Measurements from ENCODE around the gene SNCB. TPM values are rescaled to one million over a fixed set of nuclear protein-coding genes. Genes with fewer than 3 reads are reported as not detected.

SNCB gene
- total and polyA plus RNA-seq, 2 donors, result 0.08 TPM; not detected in 1

DNA sequence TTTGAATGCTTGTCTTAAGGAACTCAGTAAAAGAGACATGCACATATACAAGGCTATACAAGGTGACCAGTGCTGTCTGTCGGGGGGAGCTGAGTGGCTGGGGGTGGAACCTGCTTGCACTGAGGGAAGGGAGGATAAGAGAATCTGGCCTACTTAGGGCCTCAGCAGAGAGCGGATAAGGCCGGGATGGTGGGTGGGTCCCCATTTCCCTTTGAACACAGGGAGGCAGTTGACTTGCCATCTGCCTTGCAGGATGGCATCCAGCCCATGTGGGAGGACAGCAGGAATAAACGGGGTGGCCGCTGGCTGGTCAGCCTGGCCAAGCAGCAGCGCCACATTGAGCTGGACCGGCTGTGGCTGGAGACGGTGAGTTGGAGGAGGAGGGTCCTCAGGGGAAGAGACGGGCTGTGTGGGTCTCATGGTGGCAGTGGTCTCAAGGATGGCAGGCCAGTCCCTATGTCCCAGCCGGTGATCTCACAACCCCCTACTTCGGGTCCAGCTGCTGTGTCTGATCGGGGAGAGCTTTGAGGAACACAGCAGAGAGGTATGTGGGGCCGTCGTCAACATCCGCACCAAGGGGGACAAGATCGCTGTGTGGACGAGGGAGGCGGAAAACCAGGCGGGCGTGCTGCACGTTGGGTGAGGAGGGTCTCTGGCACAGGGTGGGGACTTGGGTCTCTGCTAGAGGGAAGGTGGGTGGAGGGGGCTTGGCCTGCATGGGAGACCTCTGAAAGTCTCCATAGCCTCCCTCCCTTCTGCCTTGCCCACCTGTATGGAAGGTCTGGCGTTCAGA, 14.7 kb upstream of the SNCB start:
- WGBS, result 92% methylated on average over 22 of the region's 22 CpGs
- H3K4me3 ChIP-seq (ENCODE audit: low read depth, low read length), result no peak overlapping the region
- DNase-seq (ENCODE audit: extremely low spot score), result no peak
- no peaks in the 10 kb centered on the region for H3K36me3 ChIP-seq (ENCODE audit: insufficient read depth)
- no peak overlapping the region for H3K27ac ChIP-seq (ENCODE audit: low read depth)
- H3K4me1 ChIP-seq (ENCODE audit: insufficient read depth), result no peaks in the 10 kb centered on the region

- H3K4me3 ChIP-seq (ENCODE audit: low read depth, low read length), result no peak overlapping the region
- WGBS, result 56% methylated on average over 9 of the region's 9 CpGs
Measured at GRCh38 chr5:176644294-176644693, 14.0 kb upstream of the SNCB start.

DNA sequence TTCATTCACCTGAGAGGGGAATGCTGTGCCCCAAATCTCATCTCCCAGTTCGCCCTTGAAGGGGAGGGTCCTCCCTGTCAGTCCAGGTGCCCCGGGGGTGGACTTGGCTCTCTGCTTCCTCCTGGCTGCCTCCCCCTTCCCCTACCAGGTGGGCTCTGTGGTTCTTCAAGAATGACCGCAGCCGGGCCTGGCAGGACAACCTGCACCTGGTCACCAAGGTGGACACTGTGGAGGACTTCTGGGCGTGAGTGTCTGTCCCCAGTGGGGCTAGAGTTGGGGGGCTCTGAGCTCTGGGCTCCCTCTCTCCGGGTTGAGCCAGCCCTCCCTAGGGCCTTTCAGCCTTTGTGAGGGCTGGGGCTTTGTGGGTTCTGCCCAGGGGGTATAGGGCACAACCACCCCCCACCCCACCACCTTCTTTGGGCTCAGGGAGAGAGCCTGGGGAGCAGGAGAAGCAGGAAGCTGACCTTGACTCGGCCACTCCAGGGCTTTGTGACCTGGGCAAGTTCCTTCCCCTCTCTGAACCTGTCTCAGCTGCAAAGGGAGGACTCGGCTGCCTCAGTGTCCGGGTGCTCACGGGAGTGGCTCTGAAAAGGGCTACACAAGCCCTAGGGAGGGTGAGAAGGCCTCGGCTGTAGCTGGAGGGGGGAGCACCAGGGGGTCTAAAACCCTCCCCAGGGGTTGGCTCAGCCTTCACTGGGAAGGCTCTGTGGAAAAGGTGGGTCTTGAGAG, 13.3 kb upstream of the SNCB start:
- WGBS, result 80% methylated on average over 11 of the region's 11 CpGs
- Histone ChIP-seq H3K4me1 (ENCODE audit: insufficient read depth) (no peaks in the 10 kb centered on the region), H3K36me3 (ENCODE audit: insufficient read depth) (no peaks in the 10 kb centered on the region), H3K27ac (ENCODE audit: low read depth) (no peak overlapping the region), H3K4me3 (ENCODE audit: low read depth, low read length) (no peak overlapping the region)
- DNase-seq (ENCODE audit: extremely low spot score), result no peak

More at GRCh38 chr5:176644294-176644693, 14.0 kb upstream of the SNCB start:
- DNase-seq (ENCODE audit: extremely low spot score), result no peak
- Histone ChIP-seq H3K36me3 (ENCODE audit: insufficient read depth) (no peaks in the 10 kb centered on the region), H3K4me1 (ENCODE audit: insufficient read depth) (no peaks in the 10 kb centered on the region), H3K27ac (ENCODE audit: low read depth) (no peak overlapping the region)

- no peak overlapping the region for H3K27ac ChIP-seq (ENCODE audit: low read depth)
Measured at GRCh38 chr5:176642675-176643490, 12.5 kb upstream of the SNCB start.

DNA sequence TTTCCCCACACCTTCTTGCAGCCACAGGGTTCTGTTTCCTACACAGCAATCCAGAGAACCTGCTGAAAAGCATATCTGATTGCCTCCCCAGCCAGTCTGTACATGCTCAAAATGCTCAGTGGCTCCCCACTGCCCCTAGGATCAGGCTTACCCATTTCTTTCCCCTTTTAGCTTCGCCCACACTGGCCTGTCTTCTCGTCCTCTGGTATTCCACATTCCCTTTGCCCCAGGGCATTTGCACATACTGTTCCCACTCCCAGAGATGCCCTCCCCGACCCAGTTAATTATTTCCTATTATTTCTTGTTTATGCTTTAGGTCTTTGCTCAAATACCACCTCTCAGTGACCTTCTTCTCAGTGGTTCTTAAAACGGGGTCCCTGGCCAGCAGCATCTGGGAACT, 10.3 kb upstream of the SNCB start:
- no peak overlapping the region for H3K4me3 ChIP-seq (ENCODE audit: low read depth, low read length)
- DNase-seq (ENCODE audit: extremely low spot score), result no peak
- H3K36me3 ChIP-seq (ENCODE audit: insufficient read depth), result no peaks in the 10 kb centered on the region
- no peak overlapping the region for H3K27ac ChIP-seq (ENCODE audit: low read depth)
- 75% methylated on average over 4 of the region's 4 CpGs for WGBS
- H3K4me1 ChIP-seq (ENCODE audit: insufficient read depth), result no peaks in the 10 kb centered on the region

More at GRCh38 chr5:176642675-176643490, 12.5 kb upstream of the SNCB start:
- no peak overlapping the region for H3K4me3 ChIP-seq (ENCODE audit: low read depth, low read length)
- no peaks in the 10 kb centered on the region for H3K36me3 ChIP-seq (ENCODE audit: insufficient read depth)
- 48% methylated on average over 15 of the region's 15 CpGs for WGBS
- DNase-seq (ENCODE audit: extremely low spot score), result no peak
- no peaks in the 10 kb centered on the region for H3K4me1 ChIP-seq (ENCODE audit: insufficient read depth)

GRCh38 chr5:176639981-176640380, 9.6 kb upstream of the SNCB start:
- WGBS, result 42% methylated on average over 4 of the region's 4 CpGs
- DNase-seq (ENCODE audit: extremely low spot score), result no peak
- Histone ChIP-seq H3K4me1 (ENCODE audit: insufficient read depth) (no peaks in the 10 kb centered on the region), H3K27ac (ENCODE audit: low read depth) (no peak overlapping the region), H3K36me3 (ENCODE audit: insufficient read depth) (no peaks in the 10 kb centered on the region), H3K4me3 (ENCODE audit: low read depth, low read length) (no peak overlapping the region)

- Histone ChIP-seq H3K36me3 (ENCODE audit: insufficient read depth) (no peaks in the 10 kb centered on the region), H3K27ac (ENCODE audit: low read depth) (no peak overlapping the region), H3K4me1 (ENCODE audit: insufficient read depth) (no peaks in the 10 kb centered on the region), H3K4me3 (ENCODE audit: low read depth, low read length) (no peak overlapping the region)
- 42% methylated on average over 4 of the region's 4 CpGs for WGBS
- DNase-seq (ENCODE audit: extremely low spot score), result no peak
Measured at GRCh38 chr5:176639208-176639607, 8.9 kb upstream of the SNCB start.

- WGBS, result 96% methylated on average over 3 of the region's 3 CpGs
- DNase-seq (ENCODE audit: extremely low spot score), result no peak
- H3K27ac ChIP-seq (ENCODE audit: low read depth), result no peak overlapping the region
- H3K4me3 ChIP-seq (ENCODE audit: low read depth, low read length), result no peak overlapping the region
- H3K4me1 ChIP-seq (ENCODE audit: insufficient read depth), result no peaks in the 10 kb centered on the region
- H3K36me3 ChIP-seq (ENCODE audit: insufficient read depth), result no peaks in the 10 kb centered on the region
Measured at GRCh38 chr5:176638437-176638836, 8.1 kb upstream of the SNCB start.

GRCh38 chr5:176637556-176637955, 7.2 kb upstream of the SNCB start:
- Histone ChIP-seq H3K4me3 (ENCODE audit: low read depth, low read length) (no peak overlapping the region), H3K36me3 (ENCODE audit: insufficient read depth) (no peaks in the 10 kb centered on the region), H3K27ac (ENCODE audit: low read depth) (no peak overlapping the region), H3K4me1 (ENCODE audit: insufficient read depth) (no peaks in the 10 kb centered on the region)
- WGBS, result 40% methylated on average over 4 of the region's 4 CpGs
- DNase-seq (ENCODE audit: extremely low spot score), result no peak

DNA sequence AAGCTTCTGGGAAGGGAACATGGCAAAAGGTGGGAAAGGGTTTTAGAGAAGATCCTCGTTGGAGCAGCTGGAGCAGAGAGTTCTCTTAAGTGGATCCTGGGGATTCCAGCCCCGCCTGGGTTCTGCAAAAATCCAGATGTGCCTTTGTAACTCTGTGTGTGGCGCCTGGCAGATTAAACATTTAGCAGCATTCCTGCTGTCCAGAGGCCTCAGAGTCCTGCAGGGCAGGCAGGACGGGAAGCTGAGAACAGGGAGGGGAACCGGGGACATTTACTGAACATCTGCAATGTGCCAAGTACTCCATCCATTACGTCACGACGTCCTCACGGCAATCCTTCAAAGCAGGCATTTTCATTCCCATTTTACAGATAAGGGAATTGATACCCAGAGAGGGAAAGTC, 6.1 kb upstream of the SNCB start:
- Histone ChIP-seq H3K4me3 (ENCODE audit: low read depth, low read length) (no peak overlapping the region), H3K27ac (ENCODE audit: low read depth) (no peak overlapping the region), H3K36me3 (ENCODE audit: insufficient read depth) (no peaks in the 10 kb centered on the region), H3K4me1 (ENCODE audit: insufficient read depth) (no peaks in the 10 kb centered on the region)
- WGBS, result 29% methylated on average over 9 of the region's 9 CpGs
- DNase-seq (ENCODE audit: extremely low spot score), result no peak

DNA sequence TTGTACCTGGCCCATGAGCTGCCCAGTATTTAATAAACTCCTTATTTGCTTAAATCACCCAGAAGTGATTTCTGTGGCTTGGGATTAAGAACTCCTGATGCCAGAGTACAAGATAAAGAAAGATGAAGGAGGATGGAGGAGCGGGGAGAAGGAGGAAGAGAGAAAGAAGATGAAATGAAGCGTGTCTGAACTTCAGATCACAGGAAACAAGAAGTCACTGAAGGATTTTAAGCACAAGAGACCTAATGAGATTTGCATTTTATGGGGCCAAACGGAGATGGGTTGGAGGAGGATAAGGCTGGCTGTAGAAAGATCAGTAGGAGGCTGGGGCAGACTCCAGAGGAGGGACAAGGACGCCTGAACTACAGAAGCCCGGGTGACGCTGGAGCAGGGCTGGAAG, 3.3 kb upstream of the SNCB start:
- no peaks in the 10 kb centered on the region for H3K36me3 ChIP-seq (ENCODE audit: insufficient read depth)
- 12% methylated on average over 6 of the region's 6 CpGs for WGBS
- H3K4me1 ChIP-seq (ENCODE audit: insufficient read depth), result no peaks in the 10 kb centered on the region
- no peak overlapping the region for H3K27ac ChIP-seq (ENCODE audit: low read depth)
- H3K4me3 ChIP-seq (ENCODE audit: low read depth, low read length), result no peak overlapping the region
- DNase-seq (ENCODE audit: extremely low spot score), result no peak

- 85% methylated on average over 2 of the region's 2 CpGs for WGBS
- Histone ChIP-seq H3K27ac (ENCODE audit: low read depth) (no peak overlapping the region), H3K36me3 (ENCODE audit: insufficient read depth) (no peaks in the 10 kb centered on the region), H3K4me1 (ENCODE audit: insufficient read depth) (no peaks in the 10 kb centered on the region), H3K4me3 (ENCODE audit: low read depth, low read length) (no peak overlapping the region)
- no peak for DNase-seq (ENCODE audit: extremely low spot score)
Measured at GRCh38 chr5:176632745-176633144, 2.4 kb upstream of the SNCB start.

DNA sequence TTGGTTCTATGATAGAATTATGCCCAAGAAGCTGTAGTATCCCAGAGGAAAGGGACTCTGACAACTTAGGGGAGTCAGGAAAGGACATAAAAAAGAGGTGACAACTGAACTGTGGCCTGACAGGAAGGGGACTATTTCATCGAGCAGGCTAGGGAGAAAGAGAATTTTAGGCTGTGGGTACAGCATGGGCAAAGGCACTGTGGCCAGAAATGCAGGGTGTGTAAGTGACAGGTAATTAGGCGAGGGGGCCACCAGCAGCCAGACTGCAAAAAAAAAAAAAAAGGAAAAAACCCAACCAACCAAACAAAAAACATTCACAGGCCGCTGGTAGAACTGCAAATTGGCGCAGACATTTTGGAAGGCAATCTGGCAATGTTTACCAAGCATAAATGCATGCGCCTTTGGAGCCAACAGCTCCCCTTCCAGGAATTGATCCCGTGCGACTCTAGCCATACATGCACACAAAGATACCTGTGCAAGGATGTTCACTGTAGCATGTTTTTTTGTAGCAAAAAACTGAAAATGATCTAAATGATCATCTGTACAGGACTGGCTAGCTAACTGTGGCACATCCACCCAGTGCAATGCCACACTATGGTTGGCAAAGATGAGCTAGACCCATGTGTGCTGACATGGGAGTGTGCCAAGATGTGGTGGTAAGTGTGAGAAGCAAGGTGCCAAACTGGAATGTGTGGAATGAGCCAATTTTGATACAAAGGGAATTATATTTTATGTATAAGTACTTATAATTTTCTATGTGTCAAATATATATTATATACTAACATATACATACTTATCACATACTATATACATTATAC, 1.3 kb upstream of the SNCB start:
- no peaks in the 10 kb centered on the region for H3K4me1 ChIP-seq (ENCODE audit: insufficient read depth)
- no peak overlapping the region for H3K4me3 ChIP-seq (ENCODE audit: low read depth, low read length)
- DNase-seq (ENCODE audit: extremely low spot score), result no peak
- no peak overlapping the region for H3K27ac ChIP-seq (ENCODE audit: low read depth)
- 79% methylated on average over 7 of the region's 7 CpGs for WGBS
- H3K36me3 ChIP-seq (ENCODE audit: insufficient read depth), result no peaks in the 10 kb centered on the region

Measured in urinary bladder (tissue), 4 donors.